ENCODE measurements around the gene MISP3.

The MISP3 gene

DNA sequence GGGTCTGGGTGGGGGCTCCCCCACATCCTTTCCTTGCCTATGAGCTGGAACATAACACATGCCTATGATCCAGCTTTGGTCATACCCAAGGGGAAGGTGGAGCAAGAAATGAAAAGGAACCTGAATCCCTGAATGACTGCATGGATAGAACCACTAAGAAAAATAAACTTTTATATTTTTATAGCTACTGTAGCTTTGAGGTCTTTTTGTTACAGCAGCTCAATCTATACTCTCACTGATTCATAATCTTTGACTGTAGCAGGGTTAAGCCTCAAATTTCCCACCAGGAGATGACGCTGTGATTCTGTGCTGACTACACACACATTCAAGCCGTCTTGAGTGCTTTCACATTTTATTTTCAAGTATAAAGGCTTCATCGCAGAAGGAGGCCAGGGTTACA is 19.6 kb upstream of the MISP3 start:
- DNase-seq: no peak

- no peak for DNase-seq
Measured at GRCh38 chr19:14053500-14053899, 19.1 kb upstream of the MISP3 start.

DNA sequence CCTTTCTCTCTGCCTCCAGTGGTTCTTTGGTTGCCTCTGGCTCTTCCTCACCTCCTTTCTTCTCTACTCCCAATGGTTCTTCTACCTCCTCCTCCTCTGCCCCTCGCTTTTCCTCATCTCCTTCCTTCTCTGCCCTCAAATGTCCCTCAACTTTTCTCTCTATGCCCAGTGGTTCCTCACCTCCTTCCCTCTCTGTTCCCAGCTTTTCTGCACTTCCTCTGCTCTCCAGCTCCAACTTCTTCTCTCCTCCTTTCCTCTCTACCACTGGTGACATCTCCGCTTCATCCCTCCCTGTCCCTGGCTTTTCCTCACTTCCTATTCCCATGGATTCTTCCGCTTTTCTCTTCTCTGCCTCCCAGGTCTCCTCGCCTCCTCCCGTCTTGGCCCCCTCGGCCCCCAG is 18.5 kb upstream of the MISP3 start:
- DNase-seq: no peak

DNA sequence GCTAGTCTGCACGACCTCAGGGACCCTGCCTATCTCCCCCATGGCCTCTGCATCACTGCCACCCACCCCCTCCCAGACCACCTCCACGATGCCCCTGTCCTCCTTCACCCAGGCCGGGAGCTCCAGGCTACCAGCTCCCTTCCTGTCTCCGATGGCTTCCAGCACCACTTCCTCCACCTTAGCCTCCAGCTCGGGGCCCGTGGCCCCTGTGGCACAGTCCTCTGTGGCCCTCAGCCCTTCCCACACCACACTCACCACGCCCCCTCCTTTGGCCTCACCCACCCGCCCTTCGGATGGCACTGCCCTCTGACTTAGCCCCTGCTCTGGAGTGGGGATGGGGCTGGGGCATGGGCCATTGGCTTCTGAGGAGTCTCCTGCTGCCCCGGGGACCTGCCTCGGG is 17.9 kb upstream of the MISP3 start:
- DNase-seq: no peak

DNA sequence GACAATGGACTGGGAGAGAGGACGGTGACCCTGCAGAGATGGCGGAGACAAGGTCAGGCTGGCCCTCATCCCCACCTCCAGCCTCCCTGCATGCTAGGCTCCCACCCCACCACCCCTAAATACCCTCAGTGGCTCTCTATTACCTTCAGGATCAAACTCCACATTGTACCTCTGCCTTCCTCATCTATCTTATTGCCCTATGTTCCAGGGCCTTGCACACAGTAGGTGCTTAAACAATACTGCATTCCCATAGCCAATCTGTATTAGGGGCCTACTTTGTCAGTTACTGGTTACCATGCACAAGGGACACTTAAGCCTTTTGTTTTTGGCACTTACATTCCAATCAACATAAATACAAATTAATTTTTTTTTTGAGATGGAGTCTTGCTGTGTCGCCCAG is 17.2 kb upstream of the MISP3 start:
- DNase-seq: no peak

- DNase-seq: no peak
Measured at GRCh38 chr19:14056069-14056666, 16.4 kb upstream of the MISP3 start.

DNA sequence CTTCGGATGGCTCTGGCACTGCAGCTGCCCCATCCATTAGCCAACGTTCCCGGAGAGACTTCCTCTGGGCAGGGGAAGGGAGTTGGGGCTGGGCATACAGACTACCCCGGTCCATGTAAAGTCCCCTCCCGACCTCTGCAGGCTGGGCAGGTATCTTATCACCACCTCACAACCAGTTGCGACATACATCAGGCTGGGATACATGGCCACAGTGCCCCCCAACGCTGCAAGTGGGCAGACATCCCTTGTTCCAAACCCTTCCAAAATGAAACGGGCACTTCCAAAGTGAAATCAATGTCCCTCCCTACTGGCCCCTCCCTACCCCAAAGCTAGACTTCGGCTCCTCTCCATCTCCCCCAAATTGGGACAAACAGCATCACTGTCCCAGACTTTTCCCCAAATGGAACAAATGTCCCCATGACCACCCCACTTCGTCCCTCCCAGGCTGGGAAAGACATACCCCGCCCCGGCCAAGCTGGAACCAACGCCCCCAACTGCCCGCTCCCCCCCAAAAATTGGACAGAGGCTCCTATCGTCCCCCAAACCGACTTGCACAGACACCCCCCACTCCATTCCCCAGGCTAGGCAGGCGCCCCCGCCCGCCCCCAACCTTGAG is 15.7 kb upstream of the MISP3 start:
- DNase-seq: peak in 1 of 51 donors; percentile 35

- no peak for DNase-seq
Measured at GRCh38 chr19:14058182-14059092, 14.1 kb upstream of the MISP3 start.

DNA sequence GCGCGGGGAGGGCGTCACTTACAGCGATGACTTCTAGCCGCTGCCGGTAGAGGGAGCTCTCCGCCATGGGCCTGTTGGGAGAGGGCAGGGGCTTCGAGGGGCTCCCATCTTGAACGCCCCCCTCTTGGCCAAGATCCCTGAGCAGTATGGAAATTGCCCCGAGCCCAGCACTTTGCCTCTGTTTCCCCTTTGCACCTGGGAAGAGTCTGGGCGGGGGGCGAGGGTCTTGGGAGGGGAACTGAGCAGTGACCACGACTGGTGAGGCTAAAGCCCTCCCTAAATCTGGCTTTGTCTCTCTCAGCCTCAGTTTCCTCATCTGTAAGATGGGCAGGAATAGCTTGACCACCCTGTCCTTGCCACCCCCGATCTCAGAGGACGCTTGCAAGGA is 13.5 kb upstream of the MISP3 start:
- no peak for DNase-seq

DNA sequence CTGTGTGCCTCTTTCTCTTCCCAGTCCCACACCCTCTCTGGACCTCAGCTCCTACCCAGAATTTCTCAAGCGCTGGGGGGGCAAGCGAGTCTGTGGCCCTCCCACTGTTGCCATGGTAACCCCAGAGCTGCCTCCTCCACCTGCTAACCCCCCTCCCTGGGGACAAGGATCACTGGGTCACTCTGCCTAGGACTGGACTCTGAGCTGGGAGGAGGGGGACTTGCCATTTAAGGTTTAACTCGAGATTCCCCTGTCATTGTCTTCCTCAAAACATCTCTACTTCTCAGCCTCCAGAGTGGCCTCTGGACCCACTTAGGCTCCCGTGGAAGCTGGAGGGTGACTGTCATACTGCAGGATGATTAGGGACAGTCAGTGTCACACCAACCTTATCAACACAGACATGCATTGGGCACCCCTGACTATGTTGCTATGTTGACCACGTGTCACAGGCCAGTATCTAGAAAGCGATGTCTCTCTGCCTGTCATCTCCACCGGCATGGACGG is 12.9 kb upstream of the MISP3 start:
- DNase-seq: no peak

DNA sequence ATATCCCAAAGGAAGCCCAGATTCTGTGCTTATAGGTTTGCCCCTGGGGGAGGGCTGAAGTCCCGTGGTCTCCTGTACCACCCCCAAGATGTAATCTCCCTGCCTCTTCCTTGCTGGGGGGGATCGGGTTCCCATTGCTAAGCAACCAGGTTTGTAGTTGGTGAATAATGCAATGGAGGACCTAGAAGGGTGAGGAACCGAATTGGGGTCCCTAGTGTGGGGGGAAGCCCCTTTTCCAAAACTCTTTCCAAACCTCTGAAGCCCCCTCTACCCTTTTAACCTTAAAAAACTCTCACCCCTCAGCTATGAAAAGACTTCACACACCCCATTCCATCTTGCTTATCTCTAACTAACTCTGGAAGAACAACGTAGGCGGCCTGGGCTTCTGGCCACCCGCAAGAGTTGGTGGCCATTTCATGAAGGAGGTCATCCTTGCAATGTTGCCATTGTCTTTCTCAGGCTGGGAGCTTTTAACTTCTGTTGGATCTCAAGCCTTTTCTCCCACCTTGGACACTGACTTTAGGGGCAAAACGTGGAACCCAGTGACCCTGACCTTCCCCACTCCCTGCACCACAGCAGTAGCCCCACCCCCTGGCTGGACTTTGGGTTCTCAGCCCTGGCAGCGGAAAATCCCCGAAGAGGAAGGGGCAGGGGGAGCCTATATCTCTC is 11.4 kb upstream of the MISP3 start:
- no peak for DNase-seq

DNA sequence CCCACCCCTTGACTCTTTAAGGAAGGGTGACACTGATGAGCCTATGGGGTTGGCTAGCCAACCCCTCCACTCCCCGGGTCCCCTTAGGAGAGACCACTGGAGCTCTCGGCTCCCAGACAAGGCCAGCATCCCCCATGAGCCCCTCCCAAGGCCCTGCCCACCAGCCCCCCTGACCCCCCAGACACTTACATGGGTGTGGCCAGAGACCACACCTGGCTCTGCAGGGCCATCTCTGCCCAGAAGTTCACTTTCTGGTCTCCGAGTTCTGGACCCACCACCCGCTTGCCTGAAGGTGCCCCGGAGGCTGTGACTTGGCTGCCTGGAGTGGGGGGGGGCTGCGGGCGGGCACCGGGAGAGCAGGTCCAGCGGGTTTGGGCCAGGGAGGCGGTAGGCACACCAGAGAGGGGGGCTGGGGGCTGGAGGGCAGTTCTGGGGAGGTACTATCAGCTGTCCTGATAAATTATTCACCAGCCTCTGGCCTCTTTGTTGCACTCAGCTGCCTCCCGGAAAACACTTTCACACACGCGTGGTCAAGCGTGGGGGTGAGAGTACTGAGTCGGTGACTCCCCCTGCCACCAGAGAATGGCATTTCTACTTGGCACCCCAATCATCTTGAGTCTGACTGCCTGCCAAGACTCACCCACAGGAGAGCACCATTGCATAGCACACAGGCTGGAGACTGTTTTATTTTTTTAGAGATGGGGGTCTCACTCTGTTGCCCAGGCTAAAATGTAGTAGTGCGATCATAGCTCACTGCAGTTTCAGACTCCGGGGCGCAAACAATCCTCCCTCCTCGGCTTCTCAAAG is 10.6 kb upstream of the MISP3 start, which contains the start of gene PALM3:
Gene PALM3, minus strand, starts transcription at position 326 of the 807 bp plus-strand sequence. Its CDS starts 96 bp downstream, at position 230.
- DNase-seq: no peak

GRCh38 chr19:14062558-14062855 is 10.1 kb upstream of the MISP3 start:
- DNase-seq: no peak

DNA sequence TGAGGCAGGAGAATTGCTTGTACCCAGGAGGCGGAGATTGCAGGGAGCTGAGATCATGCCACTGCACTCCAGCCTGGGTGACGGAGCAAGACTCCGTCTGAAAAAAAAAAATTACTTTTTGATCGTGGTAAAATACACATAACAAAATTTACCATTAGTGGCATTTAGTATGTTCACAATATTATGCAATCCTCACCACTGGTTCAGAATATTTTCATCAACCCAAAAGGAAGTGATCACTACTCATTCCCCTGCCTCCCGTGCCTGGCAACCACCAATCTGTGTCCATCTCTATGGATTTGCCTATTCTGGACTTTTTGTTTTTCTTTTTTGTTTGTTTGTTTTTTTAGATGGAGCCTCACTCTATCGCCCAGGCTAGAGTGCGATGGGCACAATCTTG is 9.5 kb upstream of the MISP3 start:
- no peak for DNase-seq

DNA sequence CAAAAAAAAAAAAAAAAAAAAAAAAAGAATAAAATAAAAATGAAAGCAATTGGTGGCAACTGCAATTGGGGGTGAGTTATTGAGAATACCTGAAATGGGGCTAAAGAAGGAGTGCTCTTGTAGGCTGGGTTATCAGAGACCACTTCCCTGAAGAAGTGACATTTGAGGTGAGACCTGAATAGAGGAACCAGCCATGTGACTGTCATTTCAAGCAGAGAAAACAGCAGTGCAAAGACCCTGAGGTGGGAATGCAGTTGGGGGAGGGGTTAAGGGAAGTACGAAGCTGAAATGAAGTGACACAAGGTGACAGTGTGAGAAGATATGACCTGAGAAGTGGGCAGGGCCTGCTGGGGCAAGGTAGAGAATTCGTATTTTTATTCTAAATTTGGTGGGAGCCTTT is 6.5 kb upstream of the MISP3 start:
- DNase-seq: no peak

DNA sequence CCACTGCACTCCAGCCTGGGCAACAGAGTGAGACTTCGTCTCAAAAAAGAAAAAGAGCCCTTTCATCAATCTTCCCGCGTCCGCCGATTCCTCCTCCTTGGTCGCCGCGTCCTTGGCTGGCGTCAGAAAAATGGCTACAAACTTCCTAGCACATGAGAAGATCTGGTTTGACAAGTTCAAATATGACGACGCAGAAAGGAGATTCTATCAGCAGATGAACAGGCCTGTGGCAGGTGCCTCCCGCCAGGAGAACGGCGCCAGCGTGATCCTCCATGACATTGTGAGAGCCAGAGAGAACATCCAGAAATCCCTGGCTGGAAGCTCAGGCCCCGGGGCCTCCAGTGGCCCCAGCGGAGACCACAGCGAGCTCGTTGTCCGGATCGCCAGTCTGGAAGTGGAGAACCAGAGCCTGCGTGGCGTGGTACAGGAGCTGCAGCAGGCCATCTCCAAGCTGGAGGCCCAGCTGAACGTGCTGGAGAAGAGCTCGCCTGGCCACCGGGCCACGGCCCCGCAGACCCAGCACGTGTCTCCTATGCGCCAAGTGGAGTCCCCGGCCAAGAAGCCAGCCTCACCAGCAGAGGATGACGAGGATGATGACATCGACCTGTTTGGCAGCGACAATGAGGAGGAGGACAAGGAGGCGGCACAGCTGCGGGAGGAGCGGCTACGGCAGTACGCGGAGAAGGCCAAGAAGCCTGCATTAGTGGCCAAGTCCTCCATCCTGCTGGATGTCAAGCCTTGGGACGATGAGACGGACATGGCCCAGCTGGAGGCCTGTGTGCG is 2.1 kb upstream of the MISP3 start:
- no peak for DNase-seq

GRCh38 chr19:14073261-14073924 is 807 bp downstream of the MISP3 start:
- peak in 49 of 51 donors; percentile 26 to 88 (median 60) for DNase-seq

DNA sequence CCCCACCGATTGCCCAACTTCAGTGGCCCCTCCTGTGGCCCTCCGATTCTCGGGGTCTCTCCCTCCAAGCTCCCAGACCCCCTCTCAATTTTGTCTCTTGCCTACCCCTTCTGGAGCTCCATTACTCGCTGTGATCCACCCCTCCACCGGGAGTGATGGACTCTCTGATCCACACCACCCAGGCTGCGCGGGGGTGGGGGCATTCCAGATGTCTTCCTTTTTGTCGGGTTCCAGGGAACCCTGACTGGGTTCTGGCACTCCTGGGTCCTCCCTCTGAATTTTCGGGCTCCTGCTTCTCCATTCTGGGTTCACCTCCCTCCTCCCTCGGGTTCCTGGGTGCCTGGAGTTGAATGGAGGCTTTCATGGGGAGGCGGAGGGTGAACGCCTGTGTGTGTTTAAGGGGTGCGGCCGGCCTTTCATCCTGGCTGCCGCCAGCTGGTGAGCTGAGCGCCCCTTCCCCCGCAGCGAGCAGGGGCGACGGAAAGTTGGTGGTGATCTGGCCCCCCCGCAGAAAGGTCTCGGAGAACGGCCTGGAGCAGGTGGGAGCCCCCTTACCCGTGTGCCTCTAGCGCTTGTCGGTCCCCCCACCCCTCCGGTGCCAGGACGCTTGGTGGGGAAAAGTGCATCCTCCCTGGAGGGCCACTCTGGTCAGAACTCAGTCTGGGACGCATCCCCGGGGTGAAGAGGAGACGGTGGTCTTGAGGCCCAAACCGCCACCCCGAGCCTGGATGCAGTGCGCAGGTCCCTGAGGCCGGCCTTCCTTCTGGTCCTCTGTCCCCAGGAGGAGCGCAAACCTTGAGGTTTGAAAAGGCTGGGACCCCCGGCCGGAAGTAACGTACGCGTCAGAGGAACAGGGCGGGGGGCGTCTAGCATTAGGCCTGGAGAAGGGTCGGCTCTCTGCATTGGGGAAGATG is 1.6 kb downstream of the MISP3 start:
- DNase-seq: peak in 32 of 51 donors; percentile 18 to 77 (median 49)

DNA sequence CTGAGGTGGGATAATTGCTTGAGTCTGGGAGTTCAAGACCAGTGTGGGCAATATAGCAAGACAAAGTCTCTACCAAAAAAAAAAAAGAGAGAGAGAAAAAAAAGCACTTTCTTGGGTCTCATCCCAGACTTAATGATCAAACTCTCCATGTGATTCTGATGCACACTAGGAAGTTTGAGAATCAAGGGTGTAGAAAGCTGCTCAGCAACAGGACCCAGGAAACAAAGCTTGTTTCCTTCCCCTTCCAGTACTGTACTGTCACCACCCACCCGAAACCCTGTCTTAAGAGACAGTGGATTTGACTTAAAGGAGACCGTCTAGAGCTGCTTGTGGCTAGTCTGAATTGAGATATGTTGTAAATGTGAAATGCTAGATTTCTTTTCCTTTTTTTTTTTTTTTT is 5.8 kb downstream of the MISP3 start:
- DNase-seq: no peak

All from hypothalamus (tissue), 51 donors.